ENCODE measurements around the gene APOC3. TPM values are rescaled to one million over a fixed set of nuclear protein-coding genes. Genes with fewer than 3 reads are reported as not detected.
A peak's percentile ranks its signal among the peaks of the same experiment; 100 is the strongest.

Gene APOC3
- total RNA-seq, 2 experiments from 2014 or later, result not detected

DNA sequence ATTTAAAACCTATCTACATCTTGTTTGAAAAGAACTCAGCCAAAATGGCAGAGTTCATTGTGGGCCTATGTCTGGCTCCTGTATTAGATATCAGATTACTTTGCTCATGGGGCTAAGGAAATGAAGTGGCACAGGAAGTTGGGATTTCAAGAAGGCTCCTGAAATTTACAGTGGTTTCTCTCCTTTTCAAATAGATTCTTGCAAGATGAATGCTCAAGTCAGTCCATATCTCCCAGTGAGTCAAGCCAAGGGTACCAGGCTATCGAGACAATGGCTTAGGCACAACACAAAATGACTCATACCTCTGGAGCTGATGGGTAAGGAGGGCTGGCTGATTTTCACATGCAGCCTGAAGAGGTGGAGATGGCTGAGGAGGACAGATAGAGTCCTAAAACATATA, 31.8 kb downstream of the APOC3 start:
- peaks cover 74% of the 10 kb centered on the region for H3K36me3 Mint-ChIP-seq (ENCODE audit: low read depth)
- no peak for DNase-seq
- H3K27ac Mint-ChIP-seq, result no peak overlapping the region
- ChIA-PET CTCF (interaction anchor here (3.8 kb wide), 1 partner anchor 26 kb away, joined by 14 read pairs; no protein-coding TSS in a partner anchor), POLR2A (interaction anchor here (0.7 kb wide), 1 partner anchor 71 kb away, joined by 3 read pairs; no protein-coding TSS in a partner anchor)
- H3K4me3 Mint-ChIP-seq, result no peak overlapping the region
- no peaks in the 10 kb centered on the region for H3K27me3 Mint-ChIP-seq
- H3K9me3 Mint-ChIP-seq, result no peaks in the 10 kb centered on the region
- peaks cover 10% of the 10 kb centered on the region for H3K4me1 Mint-ChIP-seq

DNA sequence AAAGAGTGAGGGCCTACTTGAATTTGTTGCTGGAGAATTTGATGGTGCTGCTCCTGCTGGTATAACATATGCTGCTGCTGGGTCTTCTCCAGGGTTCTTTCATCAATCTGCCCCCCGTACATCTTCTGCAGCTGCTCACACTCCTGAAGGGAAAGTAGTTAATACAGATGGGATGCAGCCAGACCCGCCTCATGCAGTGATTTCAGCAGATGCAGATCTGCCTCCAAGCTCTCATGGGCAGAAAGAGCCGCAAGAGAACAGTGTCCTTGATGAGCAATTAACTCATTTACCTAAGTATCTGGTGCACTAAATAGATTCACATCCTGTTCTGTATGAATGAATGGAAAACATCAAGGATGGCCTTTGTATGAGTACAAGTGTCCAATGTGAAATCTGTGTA, 32.5 kb downstream of the APOC3 start:
- no peak for DNase-seq
- H3K36me3 Mint-ChIP-seq (ENCODE audit: low read depth), result peaks cover 74% of the 10 kb centered on the region
- ChIA-PET CTCF (interaction anchor here (0.9 to 3.8 kb wide), 2 partner anchors 18 to 26 kb away, joined by 6 to 14 read pairs; no protein-coding TSS in a partner anchor), POLR2A (interaction anchor here (1.5 kb wide), 1 partner anchor 8 kb away, joined by 10 read pairs; no protein-coding TSS in a partner anchor)
- no peaks in the 10 kb centered on the region for H3K9me3 Mint-ChIP-seq
- no peak overlapping the region for H3K27ac Mint-ChIP-seq
- H3K4me3 Mint-ChIP-seq, result no peak overlapping the region
- no peaks in the 10 kb centered on the region for H3K27me3 Mint-ChIP-seq
- peaks cover 10% of the 10 kb centered on the region for H3K4me1 Mint-ChIP-seq

DNA sequence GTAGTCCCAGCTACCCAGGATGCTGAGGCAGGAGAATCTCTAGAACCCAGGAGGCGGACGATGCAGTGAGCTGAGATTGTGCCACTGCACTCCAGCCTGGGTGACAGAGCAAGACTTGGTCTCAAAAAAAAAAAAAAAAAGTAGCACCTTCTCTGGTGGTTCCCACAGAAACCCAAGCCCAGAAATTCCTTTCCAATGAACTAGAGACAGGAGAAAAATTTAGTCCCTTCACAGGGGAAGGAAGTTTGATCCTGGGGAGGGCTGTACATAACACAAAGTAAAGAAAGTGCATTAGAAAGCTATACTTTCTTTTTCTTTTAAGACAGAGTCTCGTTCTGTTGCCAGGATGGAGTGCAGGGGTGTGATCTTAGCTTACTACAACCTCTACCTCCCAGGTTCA, 33.2 kb downstream of the APOC3 start:
- Mint-ChIP-seq H3K4me1 (peaks cover 10% of the 10 kb centered on the region), H3K36me3 (ENCODE audit: low read depth) (peaks cover 74% of the 10 kb centered on the region), H3K9me3 (no peaks in the 10 kb centered on the region), H3K4me3 (no peak overlapping the region), H3K27ac (no peak overlapping the region), H3K27me3 (no peaks in the 10 kb centered on the region)
- ChIA-PET POLR2A (interaction anchor here (1.5 kb wide), 1 partner anchor 9 kb away, joined by 10 read pairs; no protein-coding TSS in a partner anchor), CTCF (interaction anchor here (0.6 to 3.8 kb wide), 4 partner anchors 11 to 200 kb away, joined by 3 to 14 read pairs (median 5); no protein-coding TSS in a partner anchor)
- no peak for DNase-seq

- Mint-ChIP-seq H3K9me3 (no peaks in the 10 kb centered on the region), H3K27me3 (no peaks in the 10 kb centered on the region), H3K4me1 (peaks cover 10% of the 10 kb centered on the region), H3K36me3 (ENCODE audit: low read depth) (peaks cover 65% of the 10 kb centered on the region), H3K27ac (no peak overlapping the region), H3K4me3 (no peak overlapping the region)
- ChIA-PET CTCF (interaction anchor here (0.5 to 3.8 kb wide), 4 partner anchors 9 to 130 kb away, joined by 3 to 14 read pairs (median 4); no protein-coding TSS in a partner anchor), POLR2A (no interaction called here)
- no peak for DNase-seq
Observed at GRCh38 chr11:116864531-116864930, 34.8 kb downstream of the APOC3 start.

DNA sequence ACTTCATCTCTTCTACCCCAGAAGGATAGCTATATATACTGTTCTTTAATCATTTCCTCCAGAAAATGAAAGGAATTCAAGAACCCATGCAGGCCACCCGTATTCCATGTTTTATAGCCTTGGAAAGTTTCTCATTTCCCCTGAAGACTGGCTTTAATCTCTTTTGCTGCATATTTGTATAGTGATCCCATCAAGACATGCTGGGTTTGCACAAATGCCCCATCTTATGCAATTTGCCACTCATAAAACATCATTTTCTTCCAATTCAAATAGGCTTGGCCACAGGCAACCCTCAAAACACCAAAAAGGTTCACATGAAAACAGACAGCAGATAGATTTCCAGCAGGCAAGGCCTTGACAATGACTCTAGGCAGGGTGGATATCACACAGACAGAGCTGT, 36.0 kb downstream of the APOC3 start:
- Mint-ChIP-seq H3K4me1 (peaks cover 19% of the 10 kb centered on the region), H3K27ac (no peak overlapping the region), H3K9me3 (no peaks in the 10 kb centered on the region), H3K36me3 (ENCODE audit: low read depth) (peaks cover 69% of the 10 kb centered on the region), H3K27me3 (no peaks in the 10 kb centered on the region), H3K4me3 (no peak overlapping the region)
- DNase-seq, result no peak
- POLR2A ChIA-PET, result interaction anchor here (1.0 kb wide), 1 partner anchor 12 kb away, joined by 3 read pairs; no protein-coding TSS in a partner anchor
- CTCF ChIA-PET, result interaction anchor here (1.1 to 1.3 kb wide), 2 partner anchors 8 to 14 kb away, joined by 3 read pairs; no protein-coding TSS in a partner anchor

GRCh38 chr11:116866804-116867455, 37.2 kb downstream of the APOC3 start:
- peaks cover 66% of the 10 kb centered on the region for H3K36me3 Mint-ChIP-seq (ENCODE audit: low read depth)
- POLR2A ChIA-PET, result interaction anchor here (1.0 kb wide), 1 partner anchor 13 kb away, joined by 3 read pairs; no protein-coding TSS in a partner anchor
- H3K4me1 Mint-ChIP-seq, result peaks cover 23% of the 10 kb centered on the region
- no peak overlapping the region for H3K27ac Mint-ChIP-seq
- no peak overlapping the region for H3K4me3 Mint-ChIP-seq
- no peak for DNase-seq
- no peaks in the 10 kb centered on the region for H3K27me3 Mint-ChIP-seq
- CTCF ChIA-PET, result no interaction called here
- H3K9me3 Mint-ChIP-seq, result no peaks in the 10 kb centered on the region

DNA sequence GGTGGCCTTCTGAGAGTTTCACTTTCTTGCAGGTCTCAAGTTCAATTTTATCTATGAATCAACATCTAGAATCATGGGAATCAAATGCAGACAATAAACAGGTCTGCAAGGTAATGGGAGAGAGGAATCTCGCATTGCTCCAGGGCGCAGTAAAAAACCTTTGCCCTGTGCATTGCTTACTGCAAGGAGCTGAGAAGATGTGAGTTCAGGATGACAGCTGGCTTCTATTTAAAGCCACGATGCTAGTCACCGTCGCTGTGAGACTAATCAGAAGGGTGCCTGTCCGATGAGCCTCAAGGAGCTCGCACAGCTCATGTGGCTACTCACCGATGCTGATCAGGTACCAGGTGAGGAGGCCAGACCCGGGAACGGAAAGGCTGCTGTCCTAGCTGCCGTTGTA, 37.9 kb downstream of the APOC3 start:
- no peak for DNase-seq
- H3K36me3 Mint-ChIP-seq (ENCODE audit: low read depth), result peaks cover 61% of the 10 kb centered on the region
- H3K27ac Mint-ChIP-seq, result no peak overlapping the region
- H3K9me3 Mint-ChIP-seq, result no peaks in the 10 kb centered on the region
- H3K27me3 Mint-ChIP-seq, result no peaks in the 10 kb centered on the region
- ChIA-PET CTCF (no interaction called here), POLR2A (no interaction called here)
- peaks cover 19% of the 10 kb centered on the region for H3K4me1 Mint-ChIP-seq
- no peak overlapping the region for H3K4me3 Mint-ChIP-seq

- Mint-ChIP-seq H3K4me3 (no peak overlapping the region), H3K27me3 (no peaks in the 10 kb centered on the region), H3K27ac (no peak overlapping the region), H3K9me3 (no peaks in the 10 kb centered on the region), H3K4me1 (peaks cover 19% of the 10 kb centered on the region), H3K36me3 (ENCODE audit: low read depth) (peaks cover 66% of the 10 kb centered on the region)
- CTCF ChIA-PET, result no interaction called here
- DNase-seq, result no peak
- POLR2A ChIA-PET, result no interaction called here
Observed at GRCh38 chr11:116868066-116868465, 38.4 kb downstream of the APOC3 start.

DNA sequence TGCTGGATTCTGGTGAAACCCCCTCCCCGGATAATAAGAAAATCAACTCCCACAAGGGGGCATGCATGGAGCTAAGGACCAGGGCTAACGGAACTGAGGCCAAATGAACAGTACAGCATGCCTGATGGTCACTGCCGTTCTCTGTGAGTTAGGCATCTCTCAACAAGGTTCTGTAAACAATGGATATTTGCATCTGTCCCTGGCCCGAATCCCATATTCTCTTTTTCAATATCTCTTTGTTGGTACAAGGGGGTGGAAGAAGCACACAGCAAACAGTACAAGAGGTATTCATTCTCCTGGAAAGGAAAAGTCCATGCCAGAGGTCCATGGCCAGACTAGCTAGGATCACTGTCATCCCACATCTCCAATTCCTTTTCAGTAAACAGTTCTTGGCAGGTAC, 39.9 kb downstream of the APOC3 start:
- CTCF ChIA-PET, result interaction anchor here (0.7 to 0.8 kb wide), 2 partner anchors 11 to 229 kb away, joined by 3 read pairs; no protein-coding TSS in a partner anchor
- Mint-ChIP-seq H3K4me3 (no peak overlapping the region), H3K4me1 (peaks cover 19% of the 10 kb centered on the region), H3K27me3 (no peaks in the 10 kb centered on the region), H3K27ac (peak overlapping the region; percentile 12), H3K36me3 (ENCODE audit: low read depth) (peaks cover 63% of the 10 kb centered on the region), H3K9me3 (no peaks in the 10 kb centered on the region)
- POLR2A ChIA-PET, result interaction anchor here (0.6 to 2.7 kb wide), 2 partner anchors 16 to 363 kb away, joined by 3 to 7 read pairs; partner anchors contain the start of genes PCSK7 and RNF214
- no peak for DNase-seq

DNA sequence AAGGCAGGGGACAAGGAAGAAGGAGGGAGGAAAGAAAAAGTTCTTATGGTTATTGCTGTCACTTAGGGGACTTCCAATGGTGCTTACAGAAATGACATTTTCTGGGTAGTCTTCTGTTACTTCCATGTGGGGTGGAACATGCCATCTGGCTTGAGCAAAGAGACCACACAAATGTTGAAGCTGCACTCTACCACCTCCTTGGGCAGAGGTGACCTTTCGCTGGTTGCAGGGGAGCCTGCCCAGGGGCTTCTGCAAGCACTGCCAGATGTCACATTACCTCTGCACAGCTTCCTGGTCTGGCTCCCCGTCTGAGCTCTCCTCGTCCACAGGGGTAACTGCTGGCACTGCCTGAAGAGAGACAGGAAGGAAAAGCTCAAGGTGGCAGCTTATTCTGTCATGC, 40.3 kb downstream of the APOC3 start:
- POLR2A ChIA-PET, result interaction anchor here (2.7 kb wide), 1 partner anchor 16 kb away, joined by 7 read pairs; no protein-coding TSS in a partner anchor
- Mint-ChIP-seq H3K27me3 (no peaks in the 10 kb centered on the region), H3K9me3 (no peaks in the 10 kb centered on the region), H3K36me3 (ENCODE audit: low read depth) (peaks cover 63% of the 10 kb centered on the region), H3K4me1 (peaks cover 19% of the 10 kb centered on the region), H3K4me3 (no peak overlapping the region), H3K27ac (peak overlapping the region; percentile 12)
- no peak for DNase-seq
- CTCF ChIA-PET, result interaction anchor here (1.8 kb wide), 1 partner anchor 34 kb away, joined by 6 read pairs; no protein-coding TSS in a partner anchor

GRCh38 chr11:116871248-116871647, 41.5 kb downstream of the APOC3 start:
- no peak overlapping the region for H3K27ac Mint-ChIP-seq
- peaks cover 19% of the 10 kb centered on the region for H3K4me1 Mint-ChIP-seq
- H3K27me3 Mint-ChIP-seq, result no peaks in the 10 kb centered on the region
- H3K36me3 Mint-ChIP-seq (ENCODE audit: low read depth), result peaks cover 65% of the 10 kb centered on the region
- ChIA-PET POLR2A (interaction anchor here (2.7 kb wide), 1 partner anchor 17 kb away, joined by 7 read pairs; no protein-coding TSS in a partner anchor), CTCF (interaction anchor here (1.8 kb wide), 1 partner anchor 35 kb away, joined by 6 read pairs; no protein-coding TSS in a partner anchor)
- no peak for DNase-seq
- H3K9me3 Mint-ChIP-seq, result no peaks in the 10 kb centered on the region
- no peak overlapping the region for H3K4me3 Mint-ChIP-seq

DNA sequence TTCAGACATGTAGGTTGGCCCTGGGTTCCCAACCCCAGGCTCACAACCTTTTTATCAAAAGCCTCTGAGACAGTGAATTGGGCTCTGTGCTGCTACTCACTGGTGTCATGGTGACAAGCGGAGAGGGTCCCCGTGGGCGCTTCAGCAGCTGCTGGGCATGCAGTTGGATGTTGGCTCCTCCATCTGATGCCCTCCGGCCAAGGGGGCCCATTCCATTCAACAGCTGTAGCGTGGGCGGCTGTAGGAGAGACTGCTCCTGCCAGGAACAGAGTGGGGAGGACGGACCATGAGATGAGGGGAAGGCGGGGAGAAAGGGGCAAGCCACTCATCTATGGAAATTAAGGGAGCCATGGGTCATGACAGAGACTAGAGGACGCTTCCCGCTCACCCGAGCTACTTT, 43.7 kb downstream of the APOC3 start:
- ChIA-PET CTCF (interaction anchor here (1.2 to 4.0 kb wide), 2 partner anchors 8 to 37 kb away, joined by 3 to 16 read pairs; no protein-coding TSS in a partner anchor), POLR2A (no interaction called here)
- Mint-ChIP-seq H3K27me3 (no peaks in the 10 kb centered on the region), H3K4me3 (no peak overlapping the region), H3K4me1 (peaks cover 19% of the 10 kb centered on the region), H3K9me3 (no peaks in the 10 kb centered on the region), H3K27ac (no peak overlapping the region), H3K36me3 (ENCODE audit: low read depth) (peaks cover 50% of the 10 kb centered on the region)
- DNase-seq, result no peak

DNA sequence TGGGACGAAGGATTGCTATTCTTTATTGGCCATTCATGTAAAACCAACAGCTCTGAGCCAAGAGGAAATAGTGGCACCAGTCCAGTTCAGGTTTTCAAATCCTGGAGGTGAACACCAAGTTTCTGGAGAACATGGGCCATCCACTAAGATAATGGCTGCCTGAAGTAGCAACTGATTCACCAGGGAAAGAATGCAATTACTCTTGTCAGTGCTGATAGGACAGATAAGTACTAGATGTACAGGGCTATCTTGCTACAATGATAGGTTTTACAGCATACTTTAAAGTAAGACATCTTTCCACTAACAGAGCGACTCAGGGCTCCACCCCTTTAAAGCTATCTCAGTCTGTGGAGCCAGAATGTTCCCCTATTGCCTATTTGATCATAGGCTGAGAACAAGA, 44.5 kb downstream of the APOC3 start:
- DNase-seq, result no peak
- POLR2A ChIA-PET, result no interaction called here
- H3K27me3 Mint-ChIP-seq, result no peaks in the 10 kb centered on the region
- no peaks in the 10 kb centered on the region for H3K9me3 Mint-ChIP-seq
- H3K4me3 Mint-ChIP-seq, result no peak overlapping the region
- H3K27ac Mint-ChIP-seq, result no peak overlapping the region
- CTCF ChIA-PET, result interaction anchor here (1.2 to 4.0 kb wide), 2 partner anchors 9 to 38 kb away, joined by 3 to 16 read pairs; no protein-coding TSS in a partner anchor
- peaks cover 19% of the 10 kb centered on the region for H3K4me1 Mint-ChIP-seq
- peaks cover 46% of the 10 kb centered on the region for H3K36me3 Mint-ChIP-seq (ENCODE audit: low read depth)
